Cortex of kidney (tissue), 1 donor: Measurements from ENCODE around the gene GRIK5.

Source experiments
- DNase-seq: peaks from one replicate; lab custom pipeline; 2025; lab: John Stamatoyannopoulos, UW

The GRIK5 gene

GRCh38 chr19:41956621-41957020 lies 113.4 kb downstream of the GRIK5 start:
- no peak for DNase-seq

GRCh38 chr19:41955521-41955920 lies 114.5 kb downstream of the GRIK5 start:
- no peak for DNase-seq

GRCh38 chr19:41951686-41952172 lies 118.3 kb downstream of the GRIK5 start:
- no peak for DNase-seq
